ENCODE results near the gene PHF21A.

DNA sequence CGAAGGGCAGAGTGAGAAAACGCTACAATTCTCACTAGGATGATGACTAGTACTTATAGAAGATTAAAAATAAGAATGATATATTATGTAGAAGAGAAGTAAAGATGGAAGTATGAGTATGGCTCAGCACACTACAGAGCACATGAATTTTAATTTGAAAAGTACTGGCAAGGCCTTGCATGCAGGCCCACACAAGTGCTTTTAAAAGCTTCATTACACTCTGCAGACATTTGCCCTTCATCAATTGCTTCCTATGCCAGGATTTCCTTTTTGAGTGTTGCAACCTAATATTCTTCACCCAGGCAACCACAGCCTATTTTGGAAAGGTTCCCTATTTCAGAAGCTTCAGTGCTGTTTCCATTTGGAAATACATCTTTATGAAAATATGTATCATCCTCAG is 117.7 kb downstream of the PHF21A start:
- TF ChIP-seq EZH2phosphoT487 (IDR thresholded peaks at IDR 0.05; ENCODE audit: borderline replicate concordance, low read length) = no peak
- TF ChIP-seq, protein P1, sequence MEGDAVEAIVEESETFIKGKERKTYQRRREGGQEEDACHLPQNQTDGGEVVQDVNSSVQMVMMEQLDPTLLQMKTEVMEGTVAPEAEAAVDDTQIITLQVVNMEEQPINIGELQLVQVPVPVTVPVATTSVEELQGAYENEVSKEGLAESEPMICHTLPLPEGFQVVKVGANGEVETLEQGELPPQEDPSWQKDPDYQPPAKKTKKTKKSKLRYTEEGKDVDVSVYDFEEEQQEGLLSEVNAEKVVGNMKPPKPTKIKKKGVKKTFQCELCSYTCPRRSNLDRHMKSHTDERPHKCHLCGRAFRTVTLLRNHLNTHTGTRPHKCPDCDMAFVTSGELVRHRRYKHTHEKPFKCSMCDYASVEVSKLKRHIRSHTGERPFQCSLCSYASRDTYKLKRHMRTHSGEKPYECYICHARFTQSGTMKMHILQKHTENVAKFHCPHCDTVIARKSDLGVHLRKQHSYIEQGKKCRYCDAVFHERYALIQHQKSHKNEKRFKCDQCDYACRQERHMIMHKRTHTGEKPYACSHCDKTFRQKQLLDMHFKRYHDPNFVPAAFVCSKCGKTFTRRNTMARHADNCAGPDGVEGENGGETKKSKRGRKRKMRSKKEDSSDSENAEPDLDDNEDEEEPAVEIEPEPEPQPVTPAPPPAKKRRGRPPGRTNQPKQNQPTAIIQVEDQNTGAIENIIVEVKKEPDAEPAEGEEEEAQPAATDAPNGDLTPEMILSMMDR (conservative IDR thresholded peaks at IDR 0.05; ENCODE audit: low read depth, low read length) = no peak
